Upper lobe of left lung (tissue), 4 donors: ENCODE data around the gene FOLH1.
"Not testable (repeated sequence)": the region's sequence is repeated elsewhere in the genome, so short reads cannot be mapped to it uniquely, and the experiment has no call there.

Source experiments
- CTCF ChIP-seq, 6 experiments: fragments of 450-650 bp in 4 of 6; fragments of 200-600 bp in 2 of 6; sonication (generic) in 2 of 6; IDR thresholded peaks; one replicate each; pipeline ENCODE4 v1.5.1; 2016 to 2019; ENCODE audit warnings: antibody characterized with exemption in 6 of 6
- EP300 ChIP-seq, 4 donors: sonication (generic); formaldehyde crosslinking; IDR thresholded peaks; one replicate each; pipeline ENCODE4 v1.5.1; 2017; ENCODE audit warnings: antibody characterized with exemption in 4 of 4, control low read depth in 2 of 4
- POLR2A ChIP-seq, 4 donors: fragments of 450-650 bp; IDR thresholded peaks; one replicate each; pipeline ENCODE4 v1.5.1; 2016 to 2017; ENCODE audit warnings: antibody characterized with exemption in 4 of 4, mild to moderate bottlenecking in 2 of 4
- POLR2AphosphoS5 ChIP-seq, 2 donors: sonication (generic); formaldehyde crosslinking; IDR thresholded peaks; one replicate each; pipeline ENCODE4 v1.5.1; 2017; ENCODE audit warnings: antibody characterized with exemption in 2 of 2

- TF ChIP-seq EP300, CTCF, POLR2A, POLR2AphosphoS5 (IDR thresholded peaks at IDR 0.05): not testable (repeated sequence)
Observed at GRCh38 chr11:49231725-49232124, 23.3 kb upstream of the FOLH1 start.
